Left lung (tissue), 10 donors: Measurements from ENCODE around the gene FOCAD. TPM values are rescaled to one million over a fixed set of nuclear protein-coding genes. Genes with fewer than 3 reads are reported as not detected.

Experiments
- ATAC-seq: fragments of 200-7000 bp; cut with Tn5 transposase; one replicate; pipeline ENCODE4 v1.9.1; 2020; ENCODE audit warnings: moderate library complexity
- DNase-seq, 4 donors: peaks; one replicate each; pipeline ENCODE4 v3.0.0-alpha.2; 2013 to 2020
- H3K27ac ChIP-seq, 2 donors: fragments of 200-600 bp; sonication (generic) in 1 of 2; one replicate each; pipeline versions ENCODE4 v1.5.0 to v1.8.0; 2020 to 2021
- H3K27me3 ChIP-seq, 2 donors: fragments of 200-600 bp; sonication (generic) in 1 of 2; one replicate each; pipeline versions ENCODE4 v1.5.0 to v1.8.0; 2020 to 2021
- H3K36me3 ChIP-seq, 2 donors: fragments of 200-600 bp; sonication (generic) in 1 of 2; one replicate each; pipeline versions ENCODE4 v1.5.0 to v1.8.0; 2020 to 2021
- H3K4me1 ChIP-seq, 2 donors: fragments of 200-600 bp; one replicate each; pipeline ENCODE4 v1.8.0; 2021
- H3K4me3 ChIP-seq, 2 donors: fragments of 200-600 bp; sonication (generic) in 1 of 2; one replicate each; pipeline versions ENCODE4 v1.5.0 to v1.8.0; 2020 to 2021; ENCODE audit warnings: mild to moderate bottlenecking in 1 of 2
- H3K9me3 ChIP-seq, 2 donors: fragments of 200-600 bp; sonication (generic) in 1 of 2; one replicate each; pipeline versions ENCODE4 v1.5.0 to v1.8.0; 2020 to 2021
- intact Hi-C, 2 donors: fragments of 100-400 bp; cut with DNase I; formaldehyde crosslinking; loops; one replicate each; pipeline versions ENCODE4 v1.11.2 to v1.14.2; 2022
- polyA plus RNA-seq, 6 donors: library from polyadenylated mRNA; unstranded; fragments of 120-200 nt; gene quantifications; one replicate each; pipeline ENCODE4 v1.2.1, GENCODE V29; 2013; ENCODE audit not compliant: insufficient read length in 6 of 6
- total RNA-seq, 2 donors: library from RNA; stranded (reverse); fragmentation: NEBNext Ultra II Directional; extraction: Animal tissue kit (Norgen Biotek cat#: 25700); gene quantifications; one replicate each; pipeline ENCODE4 v1.2.1, GENCODE V29; 2021
- TF ChIP-seq, protein P1 (sequence below), 2 donors: fragments of 200-600 bp; sonication (generic) in 1 of 2; IDR thresholded peaks; one replicate each; pipeline versions ENCODE4 v1.5.0 to v1.8.0; 2021; ENCODE audit warnings: antibody characterized with exemption in 2 of 2
- donor health status: DM: no; HTN: yes; CAD: no.
- donor health status: DM: no; HTN: no; CAD: no.

FOCAD gene
- total and polyA plus RNA-seq, 8 donors = 23.6 to 43.1 (median 29.9) TPM

DNA sequence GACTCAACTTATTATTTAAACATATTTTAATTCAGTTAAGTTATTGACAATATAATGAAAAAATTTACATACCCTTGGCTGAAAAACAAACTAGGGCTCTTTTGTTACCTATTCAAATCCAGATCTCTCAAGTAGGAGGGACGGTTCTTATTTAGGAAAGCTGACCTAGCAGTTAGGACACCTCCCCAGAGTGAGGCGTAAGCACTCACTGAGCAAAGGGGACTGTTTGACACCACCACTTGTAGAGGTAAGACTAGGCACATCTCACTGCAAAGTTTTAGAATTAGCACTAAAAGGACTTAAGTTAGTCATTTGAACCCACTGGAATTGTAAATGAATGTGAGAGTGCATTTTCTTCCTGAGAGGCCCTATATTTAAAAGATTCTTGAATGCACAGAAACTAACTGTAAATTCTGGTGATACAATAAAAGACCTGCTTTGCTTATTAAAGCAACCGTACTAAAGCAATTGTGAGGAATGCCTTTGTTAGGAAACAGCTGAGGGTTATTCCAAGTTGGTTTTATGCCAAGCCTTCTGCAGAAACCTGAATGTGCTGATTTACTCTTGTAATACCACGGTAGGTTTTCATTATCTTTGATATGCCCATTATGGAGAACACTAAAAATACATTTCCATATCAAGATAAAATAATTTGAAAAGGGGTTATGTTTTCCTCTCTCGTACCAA lies 331.2 kb downstream of the FOCAD start:
- peak in 1 of 4 donors; percentile 10 for DNase-seq
- no peak overlapping the region for H3K4me3 ChIP-seq
- peaks cover 0 to 15% of the 10 kb centered on the region in 2 donors for H3K36me3 ChIP-seq
- no peaks in the 10 kb centered on the region for H3K9me3 ChIP-seq
- H3K27me3 ChIP-seq = no peaks in the 10 kb centered on the region
- TF ChIP-seq, protein P1, sequence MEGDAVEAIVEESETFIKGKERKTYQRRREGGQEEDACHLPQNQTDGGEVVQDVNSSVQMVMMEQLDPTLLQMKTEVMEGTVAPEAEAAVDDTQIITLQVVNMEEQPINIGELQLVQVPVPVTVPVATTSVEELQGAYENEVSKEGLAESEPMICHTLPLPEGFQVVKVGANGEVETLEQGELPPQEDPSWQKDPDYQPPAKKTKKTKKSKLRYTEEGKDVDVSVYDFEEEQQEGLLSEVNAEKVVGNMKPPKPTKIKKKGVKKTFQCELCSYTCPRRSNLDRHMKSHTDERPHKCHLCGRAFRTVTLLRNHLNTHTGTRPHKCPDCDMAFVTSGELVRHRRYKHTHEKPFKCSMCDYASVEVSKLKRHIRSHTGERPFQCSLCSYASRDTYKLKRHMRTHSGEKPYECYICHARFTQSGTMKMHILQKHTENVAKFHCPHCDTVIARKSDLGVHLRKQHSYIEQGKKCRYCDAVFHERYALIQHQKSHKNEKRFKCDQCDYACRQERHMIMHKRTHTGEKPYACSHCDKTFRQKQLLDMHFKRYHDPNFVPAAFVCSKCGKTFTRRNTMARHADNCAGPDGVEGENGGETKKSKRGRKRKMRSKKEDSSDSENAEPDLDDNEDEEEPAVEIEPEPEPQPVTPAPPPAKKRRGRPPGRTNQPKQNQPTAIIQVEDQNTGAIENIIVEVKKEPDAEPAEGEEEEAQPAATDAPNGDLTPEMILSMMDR (IDR thresholded peaks at IDR 0.05) = no peak
- no peaks in the 10 kb centered on the region for H3K4me1 ChIP-seq
- ATAC-seq = no peak
- intact Hi-C loops = no loop called here
- H3K27ac ChIP-seq = no peak overlapping the region

DNA sequence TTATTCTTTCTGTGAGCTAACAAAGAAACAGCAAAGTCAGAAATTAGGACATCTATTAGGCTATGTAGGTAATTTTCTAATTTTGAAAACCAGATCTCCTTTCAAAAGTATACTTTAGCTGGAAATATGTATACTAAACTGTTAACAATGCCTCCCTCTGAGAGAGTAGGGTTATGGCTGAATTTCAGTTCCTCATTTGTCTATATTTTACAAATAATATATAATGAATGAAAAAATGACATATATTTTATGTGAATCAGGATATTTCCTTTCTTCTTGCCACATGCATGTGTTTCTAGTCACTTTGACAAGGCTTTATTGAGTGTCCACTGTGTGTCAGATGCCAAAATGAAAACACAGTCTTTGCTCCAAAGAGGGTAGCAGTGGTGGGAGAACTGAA lies 331.9 kb downstream of the FOCAD start:
- H3K4me1 ChIP-seq = no peaks in the 10 kb centered on the region
- H3K4me3 ChIP-seq = no peak overlapping the region
- TF ChIP-seq, protein P1 (IDR thresholded peaks at IDR 0.05) = no peak
- ATAC-seq (no peak), DNase-seq (no peak)
- no peaks in the 10 kb centered on the region for H3K27me3 ChIP-seq
- H3K27ac ChIP-seq = no peak overlapping the region
- H3K9me3 ChIP-seq = no peaks in the 10 kb centered on the region
- intact Hi-C loops = no loop called here
- H3K36me3 ChIP-seq = peaks cover 0 to 10% of the 10 kb centered on the region in 2 donors

DNA sequence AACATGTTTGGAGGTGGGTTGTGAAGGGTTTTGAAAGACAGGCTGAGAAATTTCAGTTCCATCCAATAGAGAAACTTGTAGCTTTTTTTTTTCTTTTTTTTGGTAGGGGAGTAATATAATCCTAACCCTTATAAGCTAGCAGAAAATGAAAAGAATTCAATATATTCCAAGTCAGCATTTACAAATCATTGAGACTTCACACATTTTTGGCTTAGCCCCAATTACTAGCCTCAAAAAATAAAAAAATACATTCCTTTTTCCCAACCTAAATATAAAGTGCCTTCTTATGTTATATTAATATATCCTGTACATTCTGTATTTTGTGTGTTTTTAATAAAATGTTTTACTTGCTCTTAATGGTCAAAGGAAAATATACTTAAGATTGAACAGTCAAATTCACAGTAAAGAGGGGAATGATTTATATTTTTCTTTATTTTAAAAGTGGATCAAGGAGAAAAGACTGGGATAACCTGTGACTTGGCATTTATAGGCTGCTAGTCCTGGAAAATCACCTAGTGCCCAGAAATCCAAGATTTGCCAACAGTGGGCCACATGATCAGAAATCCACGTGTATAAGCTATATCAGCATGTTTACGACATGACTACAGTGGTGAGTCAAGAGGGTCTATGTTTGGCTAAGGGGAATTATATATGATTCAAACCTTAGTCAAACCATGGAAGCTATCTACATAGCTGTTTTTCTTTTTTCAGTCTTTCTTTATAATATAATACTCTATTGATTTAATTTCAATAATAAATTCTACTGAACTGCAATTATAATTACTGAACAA lies 332.8 kb downstream of the FOCAD start:
- no peaks in the 10 kb centered on the region for H3K9me3 ChIP-seq
- ATAC-seq (no peak), DNase-seq (no peak)
- H3K36me3 ChIP-seq = peaks cover 0 to 6% of the 10 kb centered on the region in 2 donors
- H3K27me3 ChIP-seq = no peaks in the 10 kb centered on the region
- H3K4me3 ChIP-seq = no peak overlapping the region
- intact Hi-C loops = no loop called here
- TF ChIP-seq, protein P1 (IDR thresholded peaks at IDR 0.05) = no peak
- H3K27ac ChIP-seq = no peak overlapping the region
- H3K4me1 ChIP-seq = no peaks in the 10 kb centered on the region

DNA sequence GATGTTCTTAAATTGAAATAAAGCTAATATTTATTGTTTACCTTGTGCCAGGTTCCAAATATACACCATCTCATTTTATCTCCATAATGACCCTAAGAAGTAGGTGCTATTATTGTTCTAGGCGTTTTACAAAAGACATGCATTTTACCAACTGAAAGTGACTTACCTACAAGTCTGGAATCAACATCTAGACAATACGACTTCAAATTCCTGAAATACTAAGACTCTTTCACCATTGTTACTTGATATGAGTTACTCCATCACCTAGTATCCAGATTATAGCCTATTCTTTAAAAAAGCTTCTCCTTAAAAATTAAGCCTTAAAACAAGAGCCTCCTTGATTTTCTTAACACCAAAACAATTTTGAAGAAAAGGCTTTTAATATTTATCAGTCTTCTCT lies 334.1 kb downstream of the FOCAD start:
- intact Hi-C loops = no loop called here
- TF ChIP-seq, protein P1 (IDR thresholded peaks at IDR 0.05) = no peak
- no peak overlapping the region for H3K4me3 ChIP-seq
- ATAC-seq (no peak), DNase-seq (no peak)
- no peaks in the 10 kb centered on the region for H3K9me3 ChIP-seq
- H3K4me1 ChIP-seq = peaks cover 0 to 1% of the 10 kb centered on the region in 2 donors
- peaks cover 0 to 6% of the 10 kb centered on the region in 2 donors for H3K36me3 ChIP-seq
- no peak overlapping the region for H3K27ac ChIP-seq
- H3K27me3 ChIP-seq = no peaks in the 10 kb centered on the region

DNA sequence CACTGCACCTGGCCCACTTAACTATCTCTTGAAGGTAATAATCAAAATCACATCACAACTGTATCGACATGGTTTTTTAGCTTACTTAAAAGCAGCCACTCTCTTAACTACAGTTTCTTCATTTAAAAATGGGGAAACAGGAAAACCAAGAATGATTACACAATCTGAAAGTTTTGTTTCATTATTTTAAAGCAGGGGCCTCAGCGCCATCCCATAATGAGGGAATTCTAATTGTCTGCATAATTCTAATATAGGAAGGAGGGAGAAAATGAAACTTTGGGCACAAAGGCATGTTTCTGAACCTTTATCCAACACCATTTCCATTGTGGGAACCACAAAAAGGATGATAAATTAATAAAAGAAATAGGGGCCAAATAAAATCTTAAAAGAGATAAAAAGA lies 339.8 kb downstream of the FOCAD start:
- intact Hi-C loops = no loop called here
- no peak for ATAC-seq
- H3K27ac ChIP-seq = peak overlapping the region in 1 of 2 donors; percentile 66

More for the DNA sequence above, 339.8 kb downstream of the FOCAD start:
- TF ChIP-seq, protein P1 (IDR thresholded peaks at IDR 0.05) = no peak
- DNase-seq = no peak
- Histone ChIP-seq H3K4me3 (no peak overlapping the region), H3K4me1 (peaks cover 3 to 25% of the 10 kb centered on the region in 2 donors), H3K27me3 (no peaks in the 10 kb centered on the region), H3K9me3 (no peaks in the 10 kb centered on the region), H3K36me3 (no peaks in the 10 kb centered on the region)
